Activated CD4-positive, alpha-beta memory T cell treated with anti-CD3 and anti-CD28 coated beads, Interleukin-2, amount 10 ng/mL, durations not matched to agents 7 days and 5 days (primary cell): ENCODE results near the gene LRIT3. TPM values are rescaled to one million over a fixed set of nuclear protein-coding genes. Genes with fewer than 3 reads are reported as not detected.
"Not testable (repeated sequence)": the region's sequence is repeated elsewhere in the genome, so short reads cannot be mapped to it uniquely, and the experiment has no call there.

ENCODE experiments used
- CTCF ChIA-PET: fragments of 350-600 bp; sonication (Branson Sonifier 250); formaldehyde crosslinking; loops from one replicate; lab custom pipeline; 2021; ENCODE audit warnings: antibody characterized with exemption, inconsistent platforms; lab: Charles Lee
- POLR2A ChIA-PET: fragments of 350-600 bp; sonication (Branson Sonifier 250); formaldehyde crosslinking; loops from one replicate; lab custom pipeline; 2021; ENCODE audit warnings: antibody characterized with exemption; lab: Charles Lee
- DNase-seq: peaks from one replicate; pipeline ENCODE4 v3.0.0-alpha.2; 2020
- H3K27ac Mint-ChIP-seq: one replicate; pipeline ENCODE4 v1.8.0; 2021; ENCODE audit warnings: mild to moderate bottlenecking, mixed read lengths
- H3K27me3 Mint-ChIP-seq: one replicate; pipeline ENCODE4 v1.8.0; 2021; ENCODE audit warnings: mixed read lengths
- H3K36me3 Mint-ChIP-seq: one replicate; pipeline ENCODE4 v1.8.0; 2021; ENCODE audit warnings: low read depth, mixed read lengths
- H3K4me1 Mint-ChIP-seq: one replicate; pipeline ENCODE4 v1.8.0; 2021; ENCODE audit warnings: mixed read lengths
- H3K4me3 Mint-ChIP-seq: one replicate; pipeline ENCODE4 v1.8.0; 2021; ENCODE audit warnings: mild to moderate bottlenecking, mixed read lengths
- H3K9me3 Mint-ChIP-seq: one replicate; pipeline ENCODE4 v1.8.0; 2021; ENCODE audit warnings: mixed read lengths
- total RNA-seq, 2 experiments: library from RNA; stranded (reverse); gene quantifications; one replicate each; pipeline ENCODE4 v1.2.3, GENCODE V29; 2021

Gene LRIT3
- total RNA-seq, 2 experiments from 2014 or later: 0.10 TPM

GRCh38 chr4:109816894-109817293 is 31.0 kb upstream of the LRIT3 start:
- Mint-ChIP-seq H3K36me3 (peaks cover 56% of the 10 kb centered on the region), H3K4me3 (peak overlapping the region; percentile 98)

GRCh38 chr4:109818268-109818667 is 29.6 kb upstream of the LRIT3 start:
- Mint-ChIP-seq H3K27ac (no peak overlapping the region), H3K27me3 (no peaks in the 10 kb centered on the region), H3K4me1 (peaks cover 67% of the 10 kb centered on the region), H3K9me3 (no peaks in the 10 kb centered on the region), H3K4me3 (no peak overlapping the region), H3K36me3 (peaks cover 63% of the 10 kb centered on the region)
- ChIA-PET CTCF (no interaction called here), POLR2A (interaction anchor here (4.5 kb wide), 1 partner anchor 259 kb away, joined by 29 read pairs; the partner anchor contains the start of gene MCUB)
- DNase-seq: no peak

More at GRCh38 chr4:109816894-109817293, 31.0 kb upstream of the LRIT3 start:
- no peaks in the 10 kb centered on the region for H3K9me3 Mint-ChIP-seq
- CTCF ChIA-PET: interaction anchor here (0.9 to 2.9 kb wide), 5 partner anchors 9 to 384 kb away, joined by 3 to 15 read pairs (median 6); partner anchors contain the start of gene SEC24B
- no peaks in the 10 kb centered on the region for H3K27me3 Mint-ChIP-seq
- POLR2A ChIA-PET: interaction anchor here (0.6 to 4.5 kb wide), 6 partner anchors 86 to 384 kb away, joined by 3 to 29 read pairs (median 8); partner anchors contain the start of genes CASP6, MCUB, PLA2G12A and SEC24B
- DNase-seq: no peak
- H3K27ac Mint-ChIP-seq: peak overlapping the region; percentile 97
- peaks cover 69% of the 10 kb centered on the region for H3K4me1 Mint-ChIP-seq

DNA sequence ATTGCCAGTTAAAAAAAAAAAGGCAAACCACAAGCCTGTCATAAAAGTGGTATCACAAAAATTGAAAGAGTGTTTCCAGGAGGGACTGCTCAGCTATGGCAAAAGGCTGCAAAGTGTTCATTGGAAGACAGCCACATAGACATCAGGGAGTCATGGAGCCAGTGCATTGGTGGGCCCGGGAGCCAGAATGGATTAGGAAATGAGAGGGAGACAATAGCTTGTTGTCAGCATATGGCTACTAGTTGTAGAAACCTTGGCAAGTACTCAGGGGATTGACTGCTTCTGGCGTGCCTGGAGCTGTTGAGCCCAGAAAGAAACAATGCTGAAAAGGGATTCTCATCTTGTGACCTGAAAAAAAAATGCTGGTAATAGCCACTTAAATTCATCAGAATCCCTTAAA is 27.3 kb upstream of the LRIT3 start:
- POLR2A ChIA-PET: interaction anchor here (1.0 kb wide), 1 partner anchor 387 kb away, joined by 3 read pairs; the partner anchor contains the start of gene SEC24B
- no peaks in the 10 kb centered on the region for H3K9me3 Mint-ChIP-seq
- H3K27me3 Mint-ChIP-seq: no peaks in the 10 kb centered on the region
- no peak for DNase-seq
- H3K4me1 Mint-ChIP-seq: peaks cover 61% of the 10 kb centered on the region
- no peak overlapping the region for H3K27ac Mint-ChIP-seq
- CTCF ChIA-PET: no interaction called here
- H3K36me3 Mint-ChIP-seq: peaks cover 71% of the 10 kb centered on the region
- no peak overlapping the region for H3K4me3 Mint-ChIP-seq

DNA sequence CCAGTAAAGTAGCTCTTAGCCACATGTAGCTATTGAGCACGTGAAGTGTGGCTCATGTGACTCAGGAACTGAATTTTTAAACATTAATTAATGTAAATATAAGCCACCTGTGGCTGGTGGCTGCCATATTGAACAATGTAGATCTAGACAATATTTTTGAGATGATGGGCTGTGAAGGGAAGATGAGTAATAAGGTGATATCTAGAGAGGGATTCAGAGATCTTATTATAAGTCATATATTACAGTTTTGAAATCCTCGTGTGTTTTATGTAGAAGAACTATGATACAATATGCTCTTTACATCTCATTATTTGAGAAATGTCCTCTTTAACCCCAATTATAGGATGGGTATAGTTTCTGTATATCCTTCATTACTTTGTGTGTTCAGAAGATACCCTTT is 26.7 kb upstream of the LRIT3 start:
- ChIA-PET POLR2A (interaction anchor here (1.0 kb wide), 1 partner anchor 388 kb away, joined by 3 read pairs; the partner anchor contains the start of gene SEC24B), CTCF (no interaction called here)
- peaks cover 67% of the 10 kb centered on the region for H3K36me3 Mint-ChIP-seq
- no peak for DNase-seq
- H3K9me3 Mint-ChIP-seq: no peaks in the 10 kb centered on the region
- H3K27me3 Mint-ChIP-seq: no peaks in the 10 kb centered on the region
- H3K27ac Mint-ChIP-seq: no peak overlapping the region
- H3K4me3 Mint-ChIP-seq: no peak overlapping the region
- peaks cover 54% of the 10 kb centered on the region for H3K4me1 Mint-ChIP-seq

- H3K27ac Mint-ChIP-seq: no peak overlapping the region
- peaks cover 5% of the 10 kb centered on the region for H3K4me1 Mint-ChIP-seq
- CTCF ChIA-PET: interaction anchor here (0.6 to 2.9 kb wide), 10 partner anchors 11 to 412 kb away, joined by 3 to 15 read pairs (median 3); partner anchors contain the start of genes CASP6, GAR1 and SEC24B
- POLR2A ChIA-PET: interaction anchor here (2.6 kb wide), 1 partner anchor 125 kb away, joined by 6 read pairs; no protein-coding TSS in a partner anchor
- peaks cover 26% of the 10 kb centered on the region for H3K36me3 Mint-ChIP-seq
- no peaks in the 10 kb centered on the region for H3K9me3 Mint-ChIP-seq
- no peak overlapping the region for H3K4me3 Mint-ChIP-seq
- no peak for DNase-seq
- no peaks in the 10 kb centered on the region for H3K27me3 Mint-ChIP-seq
Measured at GRCh38 chr4:109826719-109827118, 21.2 kb upstream of the LRIT3 start.

GRCh38 chr4:109827672-109828071 is 20.2 kb upstream of the LRIT3 start, which contains the start of gene RRH:
Gene RRH (plus strand): TSS chr4:109827972. CDS start chr4:109828028, 56 bp downstream.
- no peaks in the 10 kb centered on the region for H3K27me3 Mint-ChIP-seq
- CTCF ChIA-PET: interaction anchor here (1.4 to 2.9 kb wide), 4 partner anchors 35 to 402 kb away, joined by 3 to 14 read pairs (median 8); partner anchors contain the start of gene SEC24B
- H3K27ac Mint-ChIP-seq: no peak within 1 kb of the TSS
- H3K9me3 Mint-ChIP-seq: no peaks in the 10 kb centered on the region
- H3K36me3 Mint-ChIP-seq: peaks cover 22% of the 10 kb centered on the region
- no peak for DNase-seq
- H3K4me3 Mint-ChIP-seq: no peak within 1 kb of the TSS
- H3K4me1 Mint-ChIP-seq: peaks cover 4% of the 10 kb centered on the region
- POLR2A ChIA-PET: interaction anchor here (2.6 kb wide), 1 partner anchor 126 kb away, joined by 6 read pairs; no protein-coding TSS in a partner anchor

DNA sequence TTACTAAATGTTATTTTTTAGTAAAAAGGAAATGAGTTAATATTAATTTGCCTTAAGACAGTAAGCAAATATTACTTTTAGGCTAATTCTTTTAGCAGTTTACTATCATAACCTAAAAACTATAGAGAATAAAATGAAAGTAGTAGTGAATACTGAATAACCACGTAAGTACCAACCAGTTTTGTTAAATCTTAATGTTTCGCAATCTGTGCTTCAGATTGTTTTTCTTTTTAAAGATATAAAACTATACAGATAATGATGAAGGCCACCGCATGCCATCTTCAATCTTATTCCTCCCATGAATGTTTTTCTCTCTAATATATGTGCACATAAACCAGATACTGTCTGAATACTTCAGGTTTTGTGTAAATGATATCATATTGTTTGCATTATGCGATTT is 14.2 kb upstream of the LRIT3 start:
- CTCF ChIA-PET: no interaction called here
- no peaks in the 10 kb centered on the region for H3K4me1 Mint-ChIP-seq
- no peaks in the 10 kb centered on the region for H3K9me3 Mint-ChIP-seq

GRCh38 chr4:109836985-109837384 is 10.9 kb upstream of the LRIT3 start:
- POLR2A ChIA-PET: no interaction called here
- no peaks in the 10 kb centered on the region for H3K36me3 Mint-ChIP-seq
- H3K27ac Mint-ChIP-seq: no peak overlapping the region
- H3K4me1 Mint-ChIP-seq: no peaks in the 10 kb centered on the region
- no peak overlapping the region for H3K4me3 Mint-ChIP-seq
- DNase-seq: no peak
- no peaks in the 10 kb centered on the region for H3K9me3 Mint-ChIP-seq
- no peaks in the 10 kb centered on the region for H3K27me3 Mint-ChIP-seq
- CTCF ChIA-PET: no interaction called here

More for the DNA sequence above, 14.2 kb upstream of the LRIT3 start:
- POLR2A ChIA-PET: no interaction called here
- no peak for DNase-seq
- Mint-ChIP-seq H3K4me3 (no peak overlapping the region), H3K27ac (no peak overlapping the region), H3K36me3 (no peaks in the 10 kb centered on the region), H3K27me3 (no peaks in the 10 kb centered on the region)

GRCh38 chr4:109846395-109847098 is 1.4 kb upstream of the LRIT3 start:
- no peak for DNase-seq

GRCh38 chr4:109848501-109848900 is 594 bp downstream of the LRIT3 start:
- Mint-ChIP-seq H3K9me3 (no peaks in the 10 kb centered on the region), H3K27me3 (no peaks in the 10 kb centered on the region), H3K36me3 (no peaks in the 10 kb centered on the region), H3K27ac (no peak overlapping the region), H3K4me3 (no peak overlapping the region), H3K4me1 (no peaks in the 10 kb centered on the region)
- no peak for DNase-seq
- POLR2A ChIA-PET: no interaction called here
- CTCF ChIA-PET: interaction anchor here (0.5 kb wide), 1 partner anchor 13 kb away, joined by 3 read pairs; no protein-coding TSS in a partner anchor

More at GRCh38 chr4:109846395-109847098, 1.4 kb upstream of the LRIT3 start:
- no peaks in the 10 kb centered on the region for H3K4me1 Mint-ChIP-seq
- POLR2A ChIA-PET: no interaction called here
- no peaks in the 10 kb centered on the region for H3K9me3 Mint-ChIP-seq
- H3K4me3 Mint-ChIP-seq: no peak overlapping the region
- no peaks in the 10 kb centered on the region for H3K27me3 Mint-ChIP-seq
- CTCF ChIA-PET: no interaction called here
- H3K36me3 Mint-ChIP-seq: no peaks in the 10 kb centered on the region
- H3K27ac Mint-ChIP-seq: no peak overlapping the region

DNA sequence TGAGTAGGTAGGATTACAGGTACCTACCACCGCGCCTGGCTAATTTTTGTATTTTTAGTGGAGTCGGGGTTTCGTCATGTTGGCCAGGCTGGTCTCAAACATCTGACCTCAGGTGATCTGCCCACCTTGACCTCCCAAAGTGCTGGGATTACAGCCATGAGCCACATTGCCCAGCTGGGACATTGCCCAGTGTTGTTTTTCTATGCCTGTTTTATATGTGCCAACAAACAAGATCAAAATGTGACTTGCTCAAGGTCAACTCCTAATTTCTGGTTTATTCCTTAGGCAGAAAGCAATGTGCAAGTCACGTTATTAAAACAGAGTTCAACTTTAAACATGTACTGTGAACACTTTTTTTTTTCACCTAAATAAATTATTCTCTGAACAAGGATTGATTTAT is 2.7 kb downstream of the LRIT3 start:
- no peaks in the 10 kb centered on the region for H3K36me3 Mint-ChIP-seq
- DNase-seq: no peak
- no peaks in the 10 kb centered on the region for H3K4me1 Mint-ChIP-seq
- ChIA-PET POLR2A (no interaction called here), CTCF (no interaction called here)
- H3K27me3 Mint-ChIP-seq: no peaks in the 10 kb centered on the region
- no peaks in the 10 kb centered on the region for H3K9me3 Mint-ChIP-seq
- H3K27ac Mint-ChIP-seq: no peak overlapping the region
- H3K4me3 Mint-ChIP-seq: no peak overlapping the region

DNA sequence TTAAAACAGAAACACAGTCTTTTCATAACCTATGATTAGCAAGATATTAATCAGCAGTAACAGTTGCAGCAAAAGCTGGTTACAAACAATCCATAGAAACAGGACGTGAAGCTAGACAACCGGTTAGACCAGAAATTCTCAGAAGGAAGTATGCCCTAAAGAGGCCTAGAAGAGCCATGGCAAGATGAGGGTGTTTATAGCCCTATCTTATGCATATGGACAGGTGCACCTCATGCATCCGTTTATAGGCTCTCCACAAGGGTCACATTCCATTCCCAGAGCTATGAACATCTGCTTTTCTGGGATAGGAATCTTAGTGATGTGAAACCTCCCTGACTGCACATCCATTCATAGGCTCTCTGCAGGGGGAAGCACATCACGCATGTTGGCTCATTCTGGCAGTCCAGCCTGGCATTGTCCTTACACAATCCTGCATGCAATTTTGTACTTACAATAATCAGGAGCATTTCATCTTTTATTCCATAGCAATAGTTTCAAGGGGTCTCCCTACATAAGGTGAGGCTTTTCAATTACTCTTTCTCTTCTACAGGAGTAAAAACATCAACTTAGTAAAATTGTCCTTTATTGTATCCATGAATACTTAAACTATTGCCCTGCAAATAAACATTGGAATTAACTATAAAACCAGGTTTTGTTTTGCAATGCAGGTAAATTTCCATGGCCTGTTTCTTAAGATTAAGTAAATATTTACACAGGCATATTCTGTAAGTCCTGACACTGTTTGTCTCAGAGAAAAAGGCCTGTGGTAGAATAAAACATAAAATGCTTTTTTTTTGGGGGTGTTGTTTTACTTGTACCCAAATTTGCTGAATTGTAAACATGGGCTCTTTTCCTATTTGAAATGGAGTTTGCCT is 11.8 kb downstream of the LRIT3 start:
- DNase-seq, H3K4me1 Mint-ChIP-seq, H3K36me3 Mint-ChIP-seq, POLR2A ChIA-PET, H3K27me3 Mint-ChIP-seq, CTCF ChIA-PET, H3K4me3 Mint-ChIP-seq, H3K27ac Mint-ChIP-seq: not testable (repeated sequence)
- H3K9me3 Mint-ChIP-seq: peaks cover 13% of the 10 kb centered on the region
